ENCODE measurements around the gene NUCKS1.

The NUCKS1 gene

GRCh38 chr1:205750138-205751035, at the start of gene NUCKS1:
TSS of gene NUCKS1 (minus strand) at chr1:205750182. CDS start at chr1:205749973, 209 bp downstream.
- FAIRE-seq (peak; percentile 100), DNase-seq (ENCODE audit: insufficient read length, low spot score) (peak; percentile 74)

- no peak for FAIRE-seq
Measured at GRCh38 chr1:205798577-205798976, 48.6 kb upstream of the NUCKS1 start.

GRCh38 chr1:205797168-205797567, 47.2 kb upstream of the NUCKS1 start:
- no peak for DNase-seq (ENCODE audit: insufficient read length, low spot score)
- FAIRE-seq: no peak

More at GRCh38 chr1:205798577-205798976, 48.6 kb upstream of the NUCKS1 start:
- DNase-seq (ENCODE audit: insufficient read length, low spot score): no peak

- DNase-seq (ENCODE audit: insufficient read length, low spot score) (no peak), FAIRE-seq (peak; percentile 26)
Measured at GRCh38 chr1:205794011-205794730, 44.2 kb upstream of the NUCKS1 start.

GRCh38 chr1:205792961-205793673, 43.1 kb upstream of the NUCKS1 start:
- FAIRE-seq (no peak), DNase-seq (ENCODE audit: insufficient read length, low spot score) (no peak)

- DNase-seq (ENCODE audit: insufficient read length, low spot score): no peak
- no peak for FAIRE-seq
Measured at GRCh38 chr1:205792481-205792881, 42.5 kb upstream of the NUCKS1 start.

GRCh38 chr1:205791568-205792180, 41.7 kb upstream of the NUCKS1 start:
- FAIRE-seq (peak; percentile 79), DNase-seq (ENCODE audit: insufficient read length, low spot score) (peak; percentile 73)

GRCh38 chr1:205787287-205787916, 37.4 kb upstream of the NUCKS1 start:
- FAIRE-seq: no peak
- no peak for DNase-seq (ENCODE audit: insufficient read length, low spot score)

GRCh38 chr1:205786601-205787000, 36.6 kb upstream of the NUCKS1 start:
- FAIRE-seq (no peak), DNase-seq (ENCODE audit: insufficient read length, low spot score) (no peak)

GRCh38 chr1:205785446-205785845, 35.5 kb upstream of the NUCKS1 start:
- DNase-seq (ENCODE audit: insufficient read length, low spot score) (no peak), FAIRE-seq (no peak)

- FAIRE-seq (no peak), DNase-seq (ENCODE audit: insufficient read length, low spot score) (no peak)
Measured at GRCh38 chr1:205783904-205784303, 33.9 kb upstream of the NUCKS1 start.

- DNase-seq (ENCODE audit: insufficient read length, low spot score) (no peak), FAIRE-seq (no peak)
Measured at GRCh38 chr1:205783433-205783795, 33.4 kb upstream of the NUCKS1 start.

GRCh38 chr1:205782627-205783432, 32.8 kb upstream of the NUCKS1 start:
- FAIRE-seq: no peak

GRCh38 chr1:205780335-205780734, 30.4 kb upstream of the NUCKS1 start:
- FAIRE-seq: no peak

More at GRCh38 chr1:205782627-205783432, 32.8 kb upstream of the NUCKS1 start:
- DNase-seq (ENCODE audit: insufficient read length, low spot score): no peak

GRCh38 chr1:205777994-205778393, 28.0 kb upstream of the NUCKS1 start:
- no peak for DNase-seq (ENCODE audit: insufficient read length, low spot score)
- no peak for FAIRE-seq

More at GRCh38 chr1:205780335-205780734, 30.4 kb upstream of the NUCKS1 start:
- no peak for DNase-seq (ENCODE audit: insufficient read length, low spot score)

GRCh38 chr1:205775717-205776056, 25.7 kb upstream of the NUCKS1 start:
- DNase-seq (ENCODE audit: insufficient read length, low spot score): no peak
- no peak for FAIRE-seq

GRCh38 chr1:205775015-205775716, 25.2 kb upstream of the NUCKS1 start, which contains the start of gene RAB29:
TSS of gene RAB29 (minus strand) at chr1:205775482. CDS start at chr1:205774956, 526 bp downstream.
- DNase-seq (ENCODE audit: insufficient read length, low spot score) (peak; percentile 75), FAIRE-seq (peak; percentile 62)

GRCh38 chr1:205774198-205775014, 24.4 kb upstream of the NUCKS1 start:
- peak; percentile 47 for FAIRE-seq
- no peak for DNase-seq (ENCODE audit: insufficient read length, low spot score)

Measured in GM19239 (cell line).